GM12892 (cell line): ENCODE results near the gene MS4A14.

Source experiments
- POLR2A ChIP-seq: IDR thresholded peaks from 2 replicates; pipeline ENCODE4 v1.6.1; 2011; ENCODE audit warnings: low read depth, low read length, control low read depth
- POLR2AphosphoS5 ChIP-seq: IDR thresholded peaks from 2 replicates; pipeline ENCODE4 v1.6.1; 2011; ENCODE audit warnings: low read depth, low read length, control low read depth

DNA sequence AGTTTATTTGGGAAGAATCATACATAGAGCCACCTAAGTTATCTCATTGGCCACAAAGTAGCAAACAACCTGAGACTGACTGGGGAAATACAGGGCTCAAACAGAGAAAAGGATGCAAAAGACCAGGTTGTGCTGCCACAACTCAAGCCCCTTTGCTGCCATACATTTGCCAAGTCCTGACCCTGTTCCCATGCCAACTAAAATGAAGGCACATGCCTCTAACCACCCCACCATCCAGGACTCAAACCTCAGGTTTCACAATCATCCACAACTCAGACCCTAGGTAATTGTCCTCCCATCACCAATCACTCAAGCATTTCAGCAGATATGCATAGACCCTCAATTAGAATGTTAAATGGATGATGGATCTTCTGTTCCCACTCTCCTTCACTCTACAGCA lies 58.0 kb downstream of the MS4A14 start:
- TF ChIP-seq POLR2AphosphoS5 = no peak
- no peak for TF ChIP-seq POLR2A
